Activated CD8-positive, alpha-beta memory T cell treated with anti-CD3 and anti-CD28 coated beads for 48 hours (primary cell): ENCODE data around the gene IQCE.
"Not testable (repeated sequence)": the region's sequence is repeated elsewhere in the genome, so short reads cannot be mapped to it uniquely, and the experiment has no call there.

Source experiments
- DNase-seq, 3 experiments: peaks; one replicate each; pipeline ENCODE4 v3.0.0-alpha.2; 2020; ENCODE audit warnings: low read depth in 2 of 3, low spot score in 2 of 3

Gene IQCE

DNA sequence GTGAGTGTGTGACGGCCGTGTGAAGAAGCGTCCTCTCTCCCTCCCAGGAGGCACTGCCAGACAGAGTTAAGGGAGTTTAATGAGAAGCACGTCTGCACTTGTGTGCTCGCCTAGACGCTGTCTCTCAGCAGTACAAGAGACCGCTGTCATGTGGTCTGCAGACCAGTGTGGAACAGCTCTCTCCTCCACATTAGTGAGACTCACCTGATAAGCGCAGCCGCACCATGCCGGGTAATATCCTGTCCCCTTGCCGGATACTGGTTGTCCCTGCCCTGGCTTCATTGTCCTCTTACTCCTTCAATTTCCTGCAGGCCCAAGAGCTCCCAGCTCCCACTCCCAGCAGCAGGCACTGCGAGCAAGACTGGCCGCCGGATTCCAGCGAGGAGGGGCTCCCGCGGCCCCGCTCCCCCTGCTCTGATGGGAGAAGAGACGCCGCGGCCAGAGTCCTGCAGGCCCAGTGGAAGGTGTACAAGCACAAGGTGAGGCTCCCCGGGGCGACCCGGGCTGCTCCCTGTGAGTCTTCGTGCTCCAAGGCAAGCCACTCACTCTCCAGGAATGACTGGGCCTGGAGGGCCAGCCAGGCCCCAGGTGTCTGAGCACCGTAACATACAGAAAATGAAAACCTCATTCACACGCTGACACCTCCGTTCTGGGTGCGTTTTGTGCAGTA lies 39.5 kb downstream of the IQCE start:
- no peak for DNase-seq

DNA sequence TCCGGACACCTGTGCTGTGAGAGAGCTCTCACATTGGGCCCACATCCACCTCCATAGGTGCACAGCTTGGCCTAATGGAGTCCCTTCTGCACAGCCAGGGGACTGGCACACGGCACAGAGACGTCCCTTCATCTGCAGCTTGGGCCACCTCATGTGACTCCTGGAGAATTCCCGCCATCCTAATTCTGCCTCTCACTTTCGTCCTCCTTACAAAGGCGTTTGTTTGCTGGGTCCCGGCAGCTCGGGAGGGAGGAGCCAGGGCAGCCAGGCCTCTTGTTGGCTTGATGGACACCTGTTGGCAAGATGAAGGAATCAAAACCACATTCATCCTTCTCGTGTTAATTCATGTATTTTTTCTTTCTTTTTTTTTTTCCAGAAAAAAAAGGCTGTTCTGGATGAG lies 42.3 kb downstream of the IQCE start:
- no peak for DNase-seq

DNA sequence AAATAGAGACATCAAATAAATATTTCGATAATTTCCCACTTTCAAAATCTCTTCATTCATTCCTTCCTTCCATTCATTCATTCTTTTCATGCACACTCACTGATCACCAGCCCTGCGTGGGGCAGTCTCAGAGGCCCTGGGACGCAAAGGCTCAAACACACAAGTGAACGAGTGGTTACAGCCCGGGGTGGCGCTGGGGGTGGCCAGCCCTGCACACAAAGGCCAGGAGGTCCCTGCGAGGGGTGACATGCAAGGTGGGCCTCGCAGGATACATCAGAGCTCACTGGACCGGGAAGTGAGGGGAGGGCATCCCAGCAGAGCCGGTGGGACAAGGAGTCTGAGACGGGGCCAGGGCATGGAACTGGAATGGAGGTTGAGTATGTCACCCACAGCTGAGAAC lies 43.1 kb downstream of the IQCE start:
- no peak for DNase-seq

DNA sequence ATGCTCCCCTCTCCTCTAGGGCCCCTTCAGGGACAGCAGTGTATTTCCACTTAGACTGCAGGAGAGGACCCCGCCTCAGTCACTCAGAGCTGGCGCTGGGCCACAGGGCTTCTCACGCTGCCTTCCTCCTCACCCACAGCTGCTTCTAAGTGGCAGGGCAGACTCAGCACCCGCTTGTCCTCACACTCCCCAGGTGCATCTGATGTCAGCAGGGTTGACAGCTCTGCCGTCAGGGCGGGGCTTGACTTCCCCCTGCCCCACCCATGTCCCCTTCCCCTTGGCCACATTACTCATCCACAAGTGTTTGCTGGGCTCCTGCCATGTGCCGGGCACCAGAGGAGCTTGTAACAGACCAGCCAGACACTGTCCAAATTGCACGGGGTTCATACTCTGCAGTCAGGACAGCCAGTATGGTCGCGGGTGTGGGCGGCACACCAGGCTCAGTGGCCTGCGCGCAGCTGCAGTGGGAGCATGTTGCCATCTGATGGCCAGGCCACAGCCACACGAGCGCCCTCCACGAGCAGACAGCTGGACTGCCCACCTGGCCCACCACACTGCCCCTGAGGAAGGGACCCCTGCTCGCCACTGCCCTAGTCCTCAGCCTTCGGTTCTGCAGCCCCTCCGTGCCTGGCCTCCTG lies 43.7 kb downstream of the IQCE start:
- DNase-seq, result no peak

GRCh38 chr7:2603044-2603965 lies 44.5 kb downstream of the IQCE start:
- no peak for DNase-seq

- DNase-seq, result no peak
These were observed 45.9 kb downstream of the IQCE start for GRCh38 chr7:2604608-2605174.

- DNase-seq, result no peak
These were observed 47.1 kb downstream of the IQCE start for GRCh38 chr7:2605608-2606538.

DNA sequence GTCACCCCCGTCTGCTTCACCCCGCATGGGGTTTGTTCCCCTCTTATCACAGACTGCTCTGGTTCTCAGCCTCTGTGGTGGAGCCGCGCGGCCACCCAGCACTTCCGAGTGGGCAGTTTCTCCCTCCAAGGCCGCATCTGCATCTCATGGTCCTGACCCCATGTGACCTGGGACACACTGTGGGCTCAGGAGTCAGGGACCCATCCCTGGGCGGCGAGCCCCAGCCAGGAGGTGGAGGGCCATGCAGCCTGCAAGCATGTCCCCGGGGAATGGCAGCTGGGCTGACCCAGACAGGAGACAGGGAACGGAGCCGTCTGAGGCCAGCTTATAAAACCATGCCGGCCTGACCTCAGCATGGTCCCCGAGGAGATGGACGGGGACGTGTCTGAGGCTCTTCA lies 47.8 kb downstream of the IQCE start:
- no peak for DNase-seq

GRCh38 chr7:2607122-2607922 lies 48.5 kb downstream of the IQCE start:
- DNase-seq, result no peak

- no peak for DNase-seq
These were observed 49.4 kb downstream of the IQCE start for GRCh38 chr7:2607923-2608904.

- no peak for DNase-seq
These were observed 50.2 kb downstream of the IQCE start for GRCh38 chr7:2608921-2609411.

DNA sequence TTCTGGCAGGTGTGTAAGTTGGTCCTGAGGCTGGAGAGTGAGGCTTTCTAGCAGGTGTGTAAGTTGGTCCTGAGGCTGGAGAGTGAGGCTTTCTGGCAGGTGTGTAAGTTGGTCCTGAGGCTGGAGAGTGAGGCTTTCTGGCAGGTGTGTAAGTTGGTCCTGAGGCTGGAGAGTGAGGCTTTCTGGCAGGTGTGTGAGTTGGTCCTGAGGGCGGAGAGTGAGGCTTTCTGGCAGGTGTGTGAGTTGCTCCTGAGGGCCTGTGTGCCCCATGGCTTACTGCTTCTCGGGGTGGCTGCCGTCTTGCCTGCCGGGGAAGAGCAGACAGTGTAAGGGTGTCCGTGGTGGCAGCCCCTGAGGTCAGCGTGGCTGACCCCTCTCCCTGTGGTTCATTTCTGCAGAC lies 50.9 kb downstream of the IQCE start:
- DNase-seq, result not testable (repeated sequence)

GRCh38 chr7:2610466-2610865 lies 51.7 kb downstream of the IQCE start:
- no peak for DNase-seq

DNA sequence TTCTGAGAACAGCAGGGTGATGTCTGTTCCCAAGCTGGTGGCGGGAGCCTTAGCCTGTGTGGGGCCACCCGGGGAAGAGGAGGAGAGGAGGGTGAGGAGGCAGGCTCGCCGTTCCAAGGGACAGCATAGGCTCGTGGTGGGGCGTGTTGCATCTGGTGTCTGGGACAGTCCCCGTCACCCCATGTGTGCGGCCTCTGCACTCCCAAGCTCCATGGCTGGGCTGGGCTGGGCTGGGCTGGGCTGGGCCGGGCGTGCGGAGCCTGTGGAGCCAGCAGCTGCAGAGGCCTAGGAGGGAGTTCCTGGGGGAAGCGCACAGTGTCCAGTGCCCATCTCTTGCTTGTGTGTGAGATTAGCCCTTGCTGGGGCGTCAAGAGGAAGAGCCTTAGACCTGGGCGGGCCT lies 52.1 kb downstream of the IQCE start:
- no peak for DNase-seq

DNA sequence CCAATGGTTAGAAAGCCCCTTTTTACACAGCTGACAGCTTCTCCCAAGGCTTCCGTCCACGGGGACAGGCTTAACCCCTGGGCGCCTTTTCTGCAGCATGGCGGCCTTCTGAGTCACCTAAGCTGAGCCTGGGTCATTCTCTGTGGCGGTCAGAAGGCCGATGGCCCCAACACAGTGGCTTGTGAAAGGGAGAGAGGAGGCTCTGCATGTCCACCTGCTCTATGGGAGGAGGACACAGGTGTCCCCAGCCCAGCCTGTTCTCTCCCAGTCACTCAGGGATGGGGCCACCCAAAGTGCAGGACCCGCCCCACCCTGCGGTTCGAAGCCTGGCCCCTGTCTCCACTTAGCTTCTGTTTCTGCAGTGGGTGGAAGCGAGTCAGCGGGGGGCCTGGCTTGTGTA lies 52.6 kb downstream of the IQCE start:
- no peak for DNase-seq

DNA sequence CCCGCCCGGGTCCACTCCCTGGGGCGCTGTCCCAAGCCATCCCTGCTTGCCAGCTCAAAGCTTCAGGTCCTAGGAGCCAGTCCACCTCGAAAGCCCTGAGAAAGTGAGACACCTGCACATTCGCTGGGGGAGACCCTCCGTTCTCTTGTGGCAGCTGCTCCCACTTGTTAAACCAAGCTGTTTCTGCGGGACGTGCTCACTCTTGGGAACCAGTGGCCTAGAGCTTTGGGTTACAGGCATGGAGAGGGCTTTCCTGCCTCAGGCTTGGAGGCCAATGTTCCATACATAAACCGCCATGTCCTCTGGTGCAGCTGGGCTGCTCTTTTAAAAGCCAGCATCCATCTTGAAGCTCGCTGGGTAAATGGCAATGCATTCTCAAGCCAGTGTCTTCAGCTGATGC lies 53.1 kb downstream of the IQCE start:
- no peak for DNase-seq

DNA sequence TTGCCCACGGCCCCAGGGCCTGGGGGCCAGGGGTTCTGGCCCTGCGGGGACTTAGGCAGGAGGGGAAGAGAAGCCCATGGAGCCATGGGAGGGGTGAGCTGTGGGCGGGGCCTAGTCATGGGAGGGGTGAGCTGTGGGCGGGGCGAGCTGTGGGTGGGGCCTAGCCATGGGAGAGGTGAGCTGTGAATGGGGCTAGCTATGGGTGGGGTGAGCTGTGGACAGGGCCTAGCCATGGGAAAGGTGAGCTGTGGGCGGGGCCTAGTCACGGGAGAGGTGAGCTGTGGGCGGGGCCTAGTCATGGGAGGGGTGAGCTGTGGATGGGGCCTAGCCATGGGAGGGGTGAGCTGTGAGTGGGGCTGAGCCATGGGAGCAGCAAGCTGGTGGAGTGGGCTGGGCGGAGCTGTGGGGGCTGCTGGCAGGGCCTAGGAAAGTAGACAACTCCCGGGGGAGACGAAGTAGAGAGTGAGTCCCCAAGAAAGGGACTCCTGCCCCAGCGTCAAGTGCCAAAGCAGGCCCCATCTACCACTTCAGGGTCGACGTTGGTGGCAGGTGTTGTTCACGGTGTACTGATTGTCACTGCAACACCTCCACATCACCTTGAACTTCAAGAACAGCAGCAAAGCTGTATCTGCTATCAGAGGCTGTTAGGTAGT lies 53.8 kb downstream of the IQCE start:
- DNase-seq, result no peak
